Measurements from ENCODE around the gene CD82.
A peak's percentile ranks its signal among the peaks of the same experiment; 100 is the strongest.

Gene CD82

GRCh38 chr11:44561275-44561805, 4.1 kb upstream of the CD82 start:
- H3K4me3 ChIP-seq (replicated peaks; ENCODE audit: low read depth, low read length): no peak overlapping the region
- no peak for TF ChIP-seq CTCF (IDR thresholded peaks at IDR 0.05; ENCODE audit: low read depth, low read length, missing control alignments)
- no peak for DNase-seq (ENCODE audit: extremely low read depth, low read depth)

GRCh38 chr11:44561964-44562734, 3.3 kb upstream of the CD82 start:
- H3K4me3 ChIP-seq (replicated peaks; ENCODE audit: low read depth, low read length): no peak overlapping the region
- DNase-seq (ENCODE audit: extremely low read depth, low read depth): no peak
- no peak for TF ChIP-seq CTCF (IDR thresholded peaks at IDR 0.05; ENCODE audit: low read depth, low read length, missing control alignments)

- no peak overlapping the region for H3K4me3 ChIP-seq (replicated peaks; ENCODE audit: low read depth, low read length)
- no peak for TF ChIP-seq CTCF (IDR thresholded peaks at IDR 0.05; ENCODE audit: low read depth, low read length, missing control alignments)
- DNase-seq (ENCODE audit: extremely low read depth, low read depth): no peak
Measured at GRCh38 chr11:44562845-44563460, 2.5 kb upstream of the CD82 start.

GRCh38 chr11:44563711-44564110, 1.8 kb upstream of the CD82 start:
- no peak for DNase-seq (ENCODE audit: extremely low read depth, low read depth)
- no peak for TF ChIP-seq CTCF (IDR thresholded peaks at IDR 0.05; ENCODE audit: low read depth, low read length, missing control alignments)
- H3K4me3 ChIP-seq (replicated peaks; ENCODE audit: low read depth, low read length): no peak overlapping the region

- no peak overlapping the region for H3K4me3 ChIP-seq (replicated peaks; ENCODE audit: low read depth, low read length)
- TF ChIP-seq CTCF (IDR thresholded peaks at IDR 0.05; ENCODE audit: low read depth, low read length, missing control alignments): no peak
Measured at GRCh38 chr11:44564166-44564565, 1.3 kb upstream of the CD82 start.

GRCh38 chr11:44564670-44565210, 723 bp upstream of the CD82 start:
- TF ChIP-seq CTCF (IDR thresholded peaks at IDR 0.05; ENCODE audit: low read depth, low read length, missing control alignments): no peak

More at GRCh38 chr11:44564166-44564565, 1.3 kb upstream of the CD82 start:
- no peak for DNase-seq (ENCODE audit: extremely low read depth, low read depth)

More at GRCh38 chr11:44564670-44565210, 723 bp upstream of the CD82 start:
- peak overlapping the region; percentile 45 for H3K4me3 ChIP-seq (replicated peaks; ENCODE audit: low read depth, low read length)
- no peak for DNase-seq (ENCODE audit: extremely low read depth, low read depth)

All from HFF-Myc (cell line).